ENCODE measurements around the gene PCSK2. TPM values are rescaled to one million over a fixed set of nuclear protein-coding genes. Genes with fewer than 3 reads are reported as not detected.

Gene PCSK2
- total RNA-seq, 4 donors from 2014 or later: 2.0 to 12.5 (median 7.2) TPM

GRCh38 chr20:17530153-17530552 is 303.3 kb downstream of the PCSK2 start:
- peaks cover 0 to 28% (median 21%) of the 10 kb centered on the region in 4 donors for H3K4me1 ChIP-seq
- no peaks in the 10 kb centered on the region for H3K36me3 ChIP-seq
- no peaks in the 10 kb centered on the region for H3K27me3 ChIP-seq
- intact Hi-C loops (cut with DNase I): no loop called here
- TF ChIP-seq POLR2A (IDR thresholded peaks at IDR 0.05; ENCODE audit: low read depth) (no peak), EP300 (IDR thresholded peaks at IDR 0.05) (no peak), POLR2AphosphoS5 (IDR thresholded peaks at IDR 0.05) (no peak)
- peak overlapping the region in 1 of 4 donors; percentile 67 for H3K4me3 ChIP-seq
- H3K9me3 ChIP-seq: peaks cover 0 to 5% (median 0%) of the 10 kb centered on the region in 4 donors
- H3K27ac ChIP-seq (replicated peaks in 1 of 4): peak overlapping the region in 1 of 4 donors; percentile 83
- no peak for DNase-seq (ENCODE audit: extremely low spot score)
- WGBS: 83% methylated on average over 7 of the region's 7 CpGs

- peak within 1 kb of the TSS; percentile 77 to 85 (median 82) for H3K27ac ChIP-seq (replicated peaks in 1 of 4)
- WGBS: under 1% methylated on average over 19 of the region's 111 CpGs
Measured at GRCh38 chr20:17530716-17531664, 304.1 kb downstream of the PCSK2 start, which contains the start of gene BFSP1. TSS of gene BFSP1 (minus strand) at chr20:17531379. CDS start at chr20:17531329, 50 bp downstream.

GRCh38 chr20:17531665-17532025 is 304.8 kb downstream of the PCSK2 start:
- H3K4me3 ChIP-seq: peak overlapping the region; percentile 61 to 68 (median 66)
- H3K27me3 ChIP-seq: no peaks in the 10 kb centered on the region
- DNase-seq (ENCODE audit: extremely low spot score): no peak
- H3K27ac ChIP-seq (replicated peaks in 1 of 4): peak overlapping the region; percentile 77 to 85 (median 82)
- no peak for TF ChIP-seq POLR2AphosphoS5 (IDR thresholded peaks at IDR 0.05)
- no peak for TF ChIP-seq POLR2A (IDR thresholded peaks at IDR 0.05; ENCODE audit: low read depth)
- no peak for TF ChIP-seq EP300 (IDR thresholded peaks at IDR 0.05)
- TF ChIP-seq CTCF (IDR thresholded peaks at IDR 0.05): no peak
- intact Hi-C loops (cut with DNase I): no loop called here
- H3K36me3 ChIP-seq: no peaks in the 10 kb centered on the region
- WGBS: 62% methylated on average over 5 of the region's 5 CpGs
- peaks cover 0 to 31% (median 24%) of the 10 kb centered on the region in 4 donors for H3K4me1 ChIP-seq
- H3K9me3 ChIP-seq: peaks cover 0 to 5% (median 0%) of the 10 kb centered on the region in 4 donors

More at GRCh38 chr20:17530716-17531664, 304.1 kb downstream of the PCSK2 start, which contains the start of gene BFSP1:
- Histone ChIP-seq H3K9me3 (peaks cover 0 to 5% (median 0%) of the 10 kb centered on the region in 4 donors), H3K27me3 (no peaks in the 10 kb centered on the region), H3K4me3 (peak within 1 kb of the TSS; percentile 61 to 68 (median 66)), H3K36me3 (no peaks in the 10 kb centered on the region), H3K4me1 (peaks cover 0 to 28% (median 21%) of the 10 kb centered on the region in 4 donors)
- TF ChIP-seq POLR2A (IDR thresholded peaks at IDR 0.05; ENCODE audit: low read depth) (no peak), CTCF (IDR thresholded peaks at IDR 0.05) (peak in 1 of 3 experiments; percentile 9)
- DNase-seq (ENCODE audit: extremely low spot score): no peak
- intact Hi-C loops (cut with DNase I): no loop called here

GRCh38 chr20:17533396-17533795 is 306.6 kb downstream of the PCSK2 start:
- H3K36me3 ChIP-seq: no peaks in the 10 kb centered on the region
- H3K4me1 ChIP-seq: peaks cover 0 to 49% (median 42%) of the 10 kb centered on the region in 4 donors
- TF ChIP-seq POLR2AphosphoS5 (IDR thresholded peaks at IDR 0.05) (no peak), POLR2A (IDR thresholded peaks at IDR 0.05; ENCODE audit: low read depth) (no peak), CTCF (IDR thresholded peaks at IDR 0.05) (no peak), EP300 (IDR thresholded peaks at IDR 0.05) (no peak)
- H3K27me3 ChIP-seq: no peaks in the 10 kb centered on the region
- H3K9me3 ChIP-seq: peaks cover 0 to 5% (median 0%) of the 10 kb centered on the region in 4 donors
- WGBS: 56% methylated on average over 1 of the region's 1 CpG
- H3K27ac ChIP-seq (replicated peaks in 1 of 4): no peak overlapping the region
- intact Hi-C loops (cut with DNase I): no loop called here
- no peak for DNase-seq (ENCODE audit: extremely low spot score)
- H3K4me3 ChIP-seq: no peak overlapping the region

GRCh38 chr20:17534077-17534476 is 307.2 kb downstream of the PCSK2 start:
- intact Hi-C loops (cut with DNase I): no loop called here
- Histone ChIP-seq H3K27me3 (no peaks in the 10 kb centered on the region), H3K4me3 (no peak overlapping the region), H3K4me1 (peaks cover 0 to 56% (median 48%) of the 10 kb centered on the region in 4 donors), H3K36me3 (no peaks in the 10 kb centered on the region), H3K27ac (replicated peaks in 1 of 4) (no peak overlapping the region), H3K9me3 (peaks cover 0 to 5% (median 0%) of the 10 kb centered on the region in 4 donors)
- no peak for DNase-seq (ENCODE audit: extremely low spot score)
- WGBS: 92% methylated on average over 3 of the region's 3 CpGs
- TF ChIP-seq EP300 (IDR thresholded peaks at IDR 0.05) (no peak), POLR2A (IDR thresholded peaks at IDR 0.05; ENCODE audit: low read depth) (no peak)

Small RNAs within 50 kb of the gene (small RNA-seq; reads per million reads assigned to genes)
- gene AL359511.1 (0 reads per million in 3 donors), gene RNU1-131P (0 reads per million in 3 donors), gene RNU6-27P (0 to 0.34 (median 0) reads per million in 3 donors)

Data from esophagus muscularis mucosa (tissue), 4 donors.